Gastroesophageal sphincter (tissue), 3 donors: Measurements from ENCODE around the gene OPN4.

ENCODE experiments used
- CTCF ChIP-seq, 4 experiments: fragments of 200-600 bp in 2 of 4; fragments of 450-650 bp in 2 of 4; sonication (generic) in 1 of 4; IDR thresholded peaks; one replicate each; pipeline ENCODE4 v1.5.1; 2017 to 2019; ENCODE audit warnings: antibody characterized with exemption in 4 of 4, mild to moderate bottlenecking in 2 of 4, moderate library complexity in 2 of 4
- EP300 ChIP-seq: sonication (generic); formaldehyde crosslinking; IDR thresholded peaks from one replicate; pipeline ENCODE4 v1.6.1; 2017; ENCODE audit warnings: antibody characterized with exemption, mild to moderate bottlenecking
- POLR2A ChIP-seq, 2 donors: fragments of 450-650 bp; IDR thresholded peaks; one replicate each; pipeline ENCODE4 v1.6.1; 2017; ENCODE audit warnings: antibody characterized with exemption in 2 of 2, mild to moderate bottlenecking in 2 of 2, moderate library complexity in 1 of 2
- POLR2AphosphoS5 ChIP-seq: sonication (generic); formaldehyde crosslinking; IDR thresholded peaks from one replicate; pipeline ENCODE4 v1.6.1; 2017; ENCODE audit warnings: antibody characterized with exemption

GRCh38 chr10:86657396-86658011 is 3.2 kb downstream of the OPN4 start:
- TF ChIP-seq POLR2A (IDR thresholded peaks at IDR 0.05) (no peak), CTCF (IDR thresholded peaks at IDR 0.05) (no peak), POLR2AphosphoS5 (no peak), EP300 (no peak)
